B cell (primary cell): Measurements from ENCODE around the gene LIME1. TPM values are rescaled to one million over a fixed set of nuclear protein-coding genes. Genes with fewer than 3 reads are reported as not detected.

Source experiments
- ATAC-seq: fragments of 200-7000 bp; cut with Tn5 transposase; one replicate; pipeline ENCODE4 v1.10.0; 2021; ENCODE audit warnings: low read depth, mild to moderate bottlenecking, moderate number of reproducible peaks, moderate library complexity
- CTCF ChIA-PET: fragments of 350-600 bp; sonication (Branson Sonifier 250); formaldehyde crosslinking; loops from one replicate; lab custom pipeline; 2021; ENCODE audit warnings: antibody characterized with exemption, inconsistent platforms; lab: Charles Lee
- POLR2A ChIA-PET: fragments of 350-600 bp; sonication (Branson Sonifier 250); formaldehyde crosslinking; loops from one replicate; lab custom pipeline; 2021; ENCODE audit warnings: antibody characterized with exemption; lab: Charles Lee
- DNase-seq: peaks from one replicate; pipeline ENCODE4 v3.0.0; 2013
- H2AFZ ChIP-seq: 2 replicates; pipeline ENCODE4 v1.6.1; 2012; ENCODE audit warnings: mild to moderate bottlenecking, low read depth, low read length; ENCODE audit not compliant: insufficient read depth, poor library complexity, severe bottlenecking
- H3K27ac ChIP-seq, 2 donors: 1 replicate in 1 of 2; 2 replicates in 1 of 2; pipeline ENCODE4 v1.5.1; 2012 to 2013; ENCODE audit warnings: low read length in 2 of 2, mild to moderate bottlenecking in 2 of 2, moderate library complexity in 1 of 2
- H3K27me3 ChIP-seq, 4 experiments: fragments of 200-600 bp in 1 of 4; sonication (generic) in 1 of 4; replicated peaks in 1 of 4; 1 replicate in 2 of 4; 2 replicates in 2 of 4; pipeline versions ENCODE4 v1.6.1 to v1.7.0; 2013 to 2016; ENCODE audit warnings: low read length in 3 of 4, mild to moderate bottlenecking in 2 of 4, mixed read lengths in 1 of 4, moderate library complexity in 1 of 4; ENCODE audit not compliant: insufficient read depth in 4 of 4, control insufficient read depth in 3 of 4; ENCODE audit errors: control extremely low read depth in 1 of 4
- H3K36me3 ChIP-seq, 2 experiments: replicated peaks in 1 of 2; 1 replicate in 1 of 2; 2 replicates in 1 of 2; pipeline versions ENCODE4 v1.6.1 to v1.7.1; 2013; ENCODE audit warnings: low read length in 1 of 2; ENCODE audit not compliant: insufficient read depth in 2 of 2, control insufficient read depth in 1 of 2; ENCODE audit errors: control extremely low read depth in 1 of 2, extremely low read depth in 1 of 2
- H3K4me1 ChIP-seq, 2 donors: fragments of 200-600 bp in 1 of 2; sonication (generic) in 1 of 2; 1 replicate in 1 of 2; 2 replicates in 1 of 2; pipeline versions ENCODE4 v1.5.1 to v1.6.1; 2013 to 2017; ENCODE audit warnings: low read length in 2 of 2; ENCODE audit not compliant: control insufficient read depth in 2 of 2, insufficient read depth in 2 of 2
- H3K4me2 ChIP-seq: replicated peaks from 2 replicates; pipeline ENCODE3; 2012; ENCODE audit warnings: mild to moderate bottlenecking, low read depth, low read length; ENCODE audit not compliant: poor library complexity, severe bottlenecking
- H3K4me3 ChIP-seq, 5 experiments: fragments of 200-600 bp in 1 of 5; sonication (generic) in 1 of 5; 1 replicate in 3 of 5; 2 replicates in 2 of 5; pipeline versions ENCODE4 v1.5.1 to v1.7.0; 2011 to 2016; ENCODE audit warnings: low read length in 4 of 5, mild to moderate bottlenecking in 4 of 5, low read depth in 2 of 5, control low read depth in 1 of 5, moderate library complexity in 1 of 5; ENCODE audit not compliant: insufficient read depth in 1 of 5; ENCODE audit errors: control extremely low read depth in 1 of 5, extremely low read depth in 1 of 5
- H3K79me2 ChIP-seq: fragments of 200-600 bp; sonication (generic); one replicate; pipeline ENCODE4 v1.6.0; 2016; ENCODE audit warnings: low read length; ENCODE audit not compliant: control insufficient read depth, insufficient read depth
- H3K9ac ChIP-seq: fragments of 200-600 bp; sonication (generic); 2 replicates; pipeline ENCODE4 v1.6.1; 2017; ENCODE audit warnings: mild to moderate bottlenecking, low read length, moderate library complexity
- H3K9me3 ChIP-seq, 3 donors: one replicate each; pipeline versions ENCODE4 v1.6.1 to v1.7.1; 2013; ENCODE audit warnings: low read length in 2 of 3; ENCODE audit not compliant: control insufficient read depth in 2 of 3, insufficient read depth in 1 of 3; ENCODE audit errors: control extremely low read depth in 1 of 3
- H4K20me1 ChIP-seq: 2 replicates; pipeline ENCODE4 v1.6.0; 2012; ENCODE audit warnings: mild to moderate bottlenecking, low read length; ENCODE audit not compliant: insufficient read depth, control insufficient read depth, poor library complexity, severe bottlenecking
- H3K27ac Mint-ChIP-seq: one replicate; pipeline ENCODE4 v1.8.0; 2021; ENCODE audit warnings: mixed read lengths
- H3K27me3 Mint-ChIP-seq: one replicate; pipeline ENCODE4 v1.8.0; 2021; ENCODE audit warnings: mixed read lengths
- H3K4me1 Mint-ChIP-seq: one replicate; pipeline ENCODE4 v1.8.0; 2021; ENCODE audit warnings: mixed read lengths
- H3K4me3 Mint-ChIP-seq: one replicate; pipeline ENCODE4 v1.8.0; 2021; ENCODE audit warnings: mixed read lengths
- H3K9me3 Mint-ChIP-seq: one replicate; pipeline ENCODE4 v1.8.0; 2022; ENCODE audit warnings: mixed read lengths; ENCODE audit not compliant: insufficient read depth
- CTCF ChIP-seq: fragments of 200-600 bp; IDR thresholded peaks from one replicate; pipeline ENCODE4 v1.8.0; 2022; ENCODE audit warnings: antibody characterized with exemption, mild to moderate bottlenecking
- EZH2 ChIP-seq: IDR thresholded peaks from 2 replicates; pipeline ENCODE4 v1.6.1; 2012; ENCODE audit warnings: borderline replicate concordance, low read depth, mild to moderate bottlenecking, moderate library complexity, low read length; ENCODE audit not compliant: insufficient read depth, poor library complexity, severe bottlenecking
- WGBS: methylation state at CpG from one replicate; pipeline ENCODE4 v1.1.5; 2013; ENCODE audit warnings: missing lambda C conversion rate; ENCODE audit not compliant: insufficient coverage; 5-methylcytosine and 5-hydroxymethylcytosine counted together
- intact Hi-C: fragments of 100-400 bp; cut with micrococcal nuclease; formaldehyde crosslinking; loops from one replicate; pipeline ENCODE4 v1.10.0; 2022
- polyA plus RNA-seq: library from polyadenylated mRNA; depleted of rRNA; stranded (reverse); fragments of >200 nt; gene quantifications from 2 replicates; pipeline ENCODE4 v1.2.3, GENCODE V29; 2012
- small RNA-seq: library from RNA; depleted of rRNA; stranded (forward); fragments of <200 nt; gene quantifications from one replicate; pipeline ENCODE3, GENCODE V24; 2012; ENCODE audit warnings: low replicate concordance, low read depth; ENCODE audit not compliant: insufficient read length
- total RNA-seq, 2 donors: library from RNA; stranded (reverse); fragments of 120-200 nt in 1 of 2; gene quantifications; 1 replicate in 1 of 2; 2 replicates in 1 of 2; pipeline versions ENCODE4 v1.2.3 to v1.2.4, GENCODE V29; 2013 to 2022

The LIME1 gene
- total and polyA plus RNA-seq, 2 donors (not counting 1 experiment from before 2014, with no cell fraction given), result 14.5 to 95.2 TPM

GRCh38 chr20:63787302-63787701 is 50.8 kb downstream of the LIME1 start:
- WGBS, result 61% methylated on average over 11 of the region's 11 CpGs
- Histone ChIP-seq H3K4me3 (no peak overlapping the region), H3K4me2 (no peak overlapping the region), H4K20me1 (no peaks in the 10 kb centered on the region), H2AFZ (no peak overlapping the region), H3K79me2 (no peaks in the 10 kb centered on the region), H3K4me1 (no peaks in the 10 kb centered on the region), H3K9ac (no peak overlapping the region), H3K27ac (no peak overlapping the region), H3K9me3 (no peaks in the 10 kb centered on the region), H3K36me3 (no peaks in the 10 kb centered on the region), H3K27me3 (no peaks in the 10 kb centered on the region)
- H3K27me3 Mint-ChIP-seq, result no peaks in the 10 kb centered on the region
- intact Hi-C loops, result loop anchor here (5.0 kb wide), 1 partner anchor 335 kb away; no protein-coding TSS in a partner anchor
- peaks cover 3% of the 10 kb centered on the region for H3K4me1 Mint-ChIP-seq
- ATAC-seq, result no peak
- H3K27ac Mint-ChIP-seq, result no peak overlapping the region
- no peaks in the 10 kb centered on the region for H3K9me3 Mint-ChIP-seq
- CTCF ChIA-PET, result interaction anchor here (1.3 to 3.3 kb wide), 3 partner anchors 18 to 249 kb away, joined by 3 to 13 read pairs (median 7); partner anchors contain the start of gene PTK6
- POLR2A ChIA-PET, result no interaction called here
- no peak for DNase-seq
- H3K4me3 Mint-ChIP-seq, result no peak overlapping the region
- no peak for TF ChIP-seq EZH2
- TF ChIP-seq CTCF, result no peak

- Mint-ChIP-seq H3K4me3 (no peak overlapping the region), H3K27ac (no peak overlapping the region), H3K9me3 (no peaks in the 10 kb centered on the region), H3K27me3 (no peaks in the 10 kb centered on the region), H3K4me1 (peaks cover 3% of the 10 kb centered on the region)
- DNase-seq (no peak), ATAC-seq (no peak)
- no peak for TF ChIP-seq EZH2
- no peak for TF ChIP-seq CTCF
- Histone ChIP-seq H3K4me3 (no peak overlapping the region), H3K9ac (no peak overlapping the region), H3K27ac (no peak overlapping the region), H4K20me1 (no peaks in the 10 kb centered on the region), H3K9me3 (no peaks in the 10 kb centered on the region), H3K27me3 (no peaks in the 10 kb centered on the region), H2AFZ (no peak overlapping the region), H3K36me3 (no peaks in the 10 kb centered on the region), H3K79me2 (no peaks in the 10 kb centered on the region), H3K4me2 (no peak overlapping the region), H3K4me1 (no peaks in the 10 kb centered on the region)
- CTCF ChIA-PET, result interaction anchor here (1.2 to 3.3 kb wide), 2 partner anchors 76 to 250 kb away, joined by 4 to 13 read pairs; partner anchors contain the start of gene PTK6
- POLR2A ChIA-PET, result no interaction called here
- 93% methylated on average over 16 of the region's 16 CpGs for WGBS
- intact Hi-C loops, result loop anchor here (5.0 kb wide), 1 partner anchor 335 kb away; no protein-coding TSS in a partner anchor
These were observed 51.3 kb downstream of the LIME1 start for GRCh38 chr20:63787749-63788148.

Small RNAs within 50 kb of the gene (small RNA-seq; reads per million reads assigned to genes)
- gene LIME1, result not detected
- gene TNFRSF6B, result not detected

Other genes starting within 250 kb of the LIME1 start
- 1.8 and 2.2 TPM in 2 replicates for gene EEF1A2, start 237.6 kb upstream of the LIME1 start, total RNA-seq
- gene EEF1A2, start 237.6 kb upstream of the LIME1 start, polyA plus RNA-seq, result 2.4 and 2.9 TPM in 2 replicates
- gene PPDPF, start 215.9 kb upstream of the LIME1 start, total RNA-seq, result 149 and 162 TPM in 2 replicates
- 93.5 and 144 TPM in 2 replicates for gene PPDPF, start 215.9 kb upstream of the LIME1 start, polyA plus RNA-seq
- gene PTK6, start 199.3 kb upstream of the LIME1 start, total RNA-seq, result 0.75 and 0.86 TPM in 2 replicates
- gene PTK6, start 199.3 kb upstream of the LIME1 start, polyA plus RNA-seq, result 2.3 and 2.8 TPM in 2 replicates
- gene SRMS, start 188.9 kb upstream of the LIME1 start, total RNA-seq, result 0.17 and 0.27 TPM in 2 replicates
- 0.26 and 0.54 TPM in 2 replicates for gene SRMS, start 188.9 kb upstream of the LIME1 start, polyA plus RNA-seq
- gene FNDC11, start 182.5 kb upstream of the LIME1 start, total RNA-seq, result 3.8 and 5.1 TPM in 2 replicates
- gene FNDC11, start 182.5 kb upstream of the LIME1 start, polyA plus RNA-seq, result 32.3 and 34.2 TPM in 2 replicates
- 52.6 and 53.7 TPM in 2 replicates for gene HELZ2, start 162.4 kb upstream of the LIME1 start, total RNA-seq
- gene HELZ2, start 162.4 kb upstream of the LIME1 start, polyA plus RNA-seq, result 36.3 and 40.6 TPM in 2 replicates
- gene GMEB2, start 109.6 kb upstream of the LIME1 start, total RNA-seq, result 24.5 and 26.1 TPM in 2 replicates
- 17.7 and 26.3 TPM in 2 replicates for gene GMEB2, start 109.6 kb upstream of the LIME1 start, polyA plus RNA-seq
- gene STMN3, start 83.2 kb upstream of the LIME1 start, total RNA-seq, result 32.2 and 35.0 TPM in 2 replicates
- gene STMN3, start 83.2 kb upstream of the LIME1 start, polyA plus RNA-seq, result 56.4 and 59.4 TPM in 2 replicates
- 32.6 and 35.3 TPM in 2 replicates for gene RTEL1, start 78.4 kb upstream of the LIME1 start, total RNA-seq
- gene RTEL1, start 78.4 kb upstream of the LIME1 start, polyA plus RNA-seq, result 15.1 and 21.2 TPM in 2 replicates
- gene TNFRSF6B, start 40.0 kb upstream of the LIME1 start, total RNA-seq, result not detected in 2 replicates
- 6.7 and 7.8 TPM in 2 replicates for gene TNFRSF6B, start 40.0 kb upstream of the LIME1 start, polyA plus RNA-seq
- 73.3 and 75.5 TPM in 2 replicates for gene ARFRP1, start 28.7 kb upstream of the LIME1 start, total RNA-seq
- gene ARFRP1, start 28.7 kb upstream of the LIME1 start, polyA plus RNA-seq, result 41.0 and 42.1 TPM in 2 replicates
- 46.1 and 47.5 TPM in 2 replicates for gene ZGPAT, start 28.6 kb upstream of the LIME1 start, total RNA-seq
- 62.1 and 71.7 TPM in 2 replicates for gene ZGPAT, start 28.6 kb upstream of the LIME1 start, polyA plus RNA-seq
- gene SLC2A4RG, start 3.1 kb downstream of the LIME1 start, total RNA-seq, result 49.4 and 50.8 TPM in 2 replicates
- 28.5 and 39.7 TPM in 2 replicates for gene SLC2A4RG, start 3.1 kb downstream of the LIME1 start, polyA plus RNA-seq
- gene ZBTB46, start 94.6 kb downstream of the LIME1 start, total RNA-seq, result 0.64 and 1.6 TPM in 2 replicates
- 0.16 and 0.30 TPM in 2 replicates for gene ZBTB46, start 94.6 kb downstream of the LIME1 start, polyA plus RNA-seq
- gene ABHD16B, start 124.8 kb downstream of the LIME1 start, total RNA-seq, result not detected in 2 replicates
- gene ABHD16B, start 124.8 kb downstream of the LIME1 start, polyA plus RNA-seq, result not detected in 2 replicates
- gene TPD52L2, start 128.6 kb downstream of the LIME1 start, total RNA-seq, result 41.1 and 41.3 TPM in 2 replicates
- gene TPD52L2, start 128.6 kb downstream of the LIME1 start, polyA plus RNA-seq, result 39.9 and 45.6 TPM in 2 replicates
- 32.6 and 33.3 TPM in 2 replicates for gene DNAJC5, start 158.5 kb downstream of the LIME1 start, total RNA-seq
- 12.2 and 13.4 TPM in 2 replicates for gene DNAJC5, start 158.5 kb downstream of the LIME1 start, polyA plus RNA-seq
- 104 and 106 TPM in 2 replicates for gene UCKL1, start 219.8 kb downstream of the LIME1 start, total RNA-seq
- gene UCKL1, start 219.8 kb downstream of the LIME1 start, polyA plus RNA-seq, result 184 and 199 TPM in 2 replicates
- 10.4 and 10.5 TPM in 2 replicates for gene ZNF512B, start 233.3 kb downstream of the LIME1 start, total RNA-seq
- 5.5 and 8.8 TPM in 2 replicates for gene ZNF512B, start 233.3 kb downstream of the LIME1 start, polyA plus RNA-seq
- gene SAMD10, start 243.0 kb downstream of the LIME1 start, total RNA-seq, result 9.8 and 12.7 TPM in 2 replicates
- 27.4 and 34.2 TPM in 2 replicates for gene SAMD10, start 243.0 kb downstream of the LIME1 start, polyA plus RNA-seq
- 79.7 and 82.9 TPM in 2 replicates for gene PRPF6, start 244.5 kb downstream of the LIME1 start, total RNA-seq
- gene PRPF6, start 244.5 kb downstream of the LIME1 start, polyA plus RNA-seq, result 31.7 and 32.1 TPM in 2 replicates